K562 (cell line): Measurements from ENCODE around the gene HIGD1C. TPM values are rescaled to one million over a fixed set of nuclear protein-coding genes. Genes with fewer than 3 reads are reported as not detected.

Experiments
- ATAC-seq: fragments of 200-7000 bp; cut with Tn5 transposase; 3 replicates; pipeline ENCODE4 v1.9.1; 2020; ENCODE audit warnings: moderate library complexity
- BruUV-seq: library from RNA; stranded (reverse); fragments of 400-500 nt; replicated peaks from 2 replicates; lab custom pipeline; 2021; lab: Mats Ljungman, UMichigan
- CTCF ChIA-PET: fragments of 300-600 bp; formaldehyde crosslinking; extraction: SDS; loops from one replicate; lab custom pipeline; 2021; ENCODE audit warnings: low intra/inter-chr PET ratio; lab: Yijun Ruan, JAX
- POLR2A ChIA-PET: fragments of 300-600, 350-650 bp; sonication (Branson Sonifier 250); formaldehyde crosslinking; extraction: SDS; loops from one replicate; lab custom pipeline; 2021; ENCODE audit warnings: antibody characterized with exemption, inconsistent platforms; lab: Yijun Ruan, JAX
- DNase-seq, 4 experiments: peaks; one replicate each; pipeline versions ENCODE4 v3.0.0 to v3.0.0-alpha.2; 2011 to 2018; ENCODE audit warnings: low spot score in 3 of 4, mixed read lengths in 3 of 4; ENCODE audit errors: extremely low read depth in 1 of 4
- FAIRE-seq: peaks from 2 replicates; lab custom pipeline; 2011; peaks lifted over from hg19 to GRCh38; lab: Jason Lieb, UNC
- H2AFZ ChIP-seq: 2 replicates; pipeline ENCODE4 v1.6.0; 2011; ENCODE audit warnings: low read depth, low read length, control low read depth, inconsistent platforms
- H3K27ac ChIP-seq: fragments of 200-600 bp; 3 replicates; pipeline ENCODE4 v1.8.0; 2011; ENCODE audit warnings: low read depth, mild to moderate bottlenecking, control low read depth, inconsistent platforms, low read length, moderate library complexity, mixed read lengths; ENCODE audit errors: extremely low read depth
- H3K27me3 ChIP-seq, 2 experiments: fragments of 300-600 bp in 1 of 2; 2 replicates in 1 of 2; 3 replicates in 1 of 2; pipeline versions ENCODE4 v1.6.0 to v1.8.0; 2011; ENCODE audit warnings: inconsistent platforms in 2 of 2, low read length in 2 of 2, mild to moderate bottlenecking in 1 of 2, mixed read lengths in 1 of 2, moderate library complexity in 1 of 2; ENCODE audit not compliant: control insufficient read depth in 2 of 2, insufficient read depth in 2 of 2
- H3K36me3 ChIP-seq: fragments of 300-600 bp; 3 replicates; pipeline ENCODE4 v1.8.0; 2011; ENCODE audit warnings: mild to moderate bottlenecking, low read length, inconsistent platforms; ENCODE audit not compliant: control insufficient read depth, insufficient read depth
- H3K4me1 ChIP-seq, 2 experiments: fragments of 200-600 bp in 1 of 2; replicated peaks in 1 of 2; 2 replicates in 1 of 2; 3 replicates in 1 of 2; pipeline versions ENCODE4 v1.5.1 to v1.8.0; 2011; ENCODE audit warnings: inconsistent platforms in 2 of 2, low read length in 2 of 2, mild to moderate bottlenecking in 1 of 2, mixed read lengths in 1 of 2, moderate library complexity in 1 of 2; ENCODE audit not compliant: control insufficient read depth in 2 of 2, insufficient read depth in 2 of 2
- H3K4me2 ChIP-seq: 2 replicates; pipeline ENCODE4 v1.6.1; 2011; ENCODE audit warnings: low read length, control low read depth, inconsistent platforms, mixed read lengths; ENCODE audit not compliant: insufficient read depth
- H3K4me3 ChIP-seq: fragments of 200-600 bp; sonication (generic), shearing (Covaris generic); 2 replicates; pipeline ENCODE4 v1.5.1; 2016; ENCODE audit warnings: control low read depth, inconsistent platforms
- H3K79me2 ChIP-seq: fragments of 200-600 bp; 3 replicates; pipeline ENCODE4 v1.8.0; 2011; ENCODE audit warnings: low read length, inconsistent platforms; ENCODE audit not compliant: control insufficient read depth, insufficient read depth
- H3K9ac ChIP-seq, 2 experiments: 2 replicates each; pipeline versions ENCODE4 v1.6.0 to v1.6.1; 2011; ENCODE audit warnings: low read depth in 2 of 2, low read length in 2 of 2, control low read depth in 1 of 2, inconsistent platforms in 1 of 2, mild to moderate bottlenecking in 1 of 2, mixed read lengths in 1 of 2; ENCODE audit not compliant: insufficient read depth in 1 of 2
- H3K9me1 ChIP-seq: one replicate; pipeline ENCODE4 v1.6.0; 2011; ENCODE audit warnings: inconsistent platforms, mild to moderate bottlenecking, low read length, moderate library complexity; ENCODE audit not compliant: control insufficient read depth, insufficient read depth
- H3K9me3 ChIP-seq: replicated peaks from 2 replicates; pipeline ENCODE4 v1.5.1; 2011; ENCODE audit warnings: low read depth, low read length, inconsistent platforms; ENCODE audit not compliant: control insufficient read depth, insufficient read depth
- H4K20me1 ChIP-seq: replicated peaks from 2 replicates; pipeline ENCODE4 v1.6.1; 2011; ENCODE audit warnings: low read length, inconsistent platforms, mixed read lengths; ENCODE audit not compliant: control insufficient read depth, insufficient read depth
- HMBOX1 ChIP-seq: sonication (generic); IDR thresholded peaks from 2 replicates; pipeline ENCODE4 v1.6.1; 2016
- NONO ChIP-seq, 2 experiments: fragments of 200-400 bp in 1 of 2; fragments of 450-650 bp in 1 of 2; formaldehyde crosslinking in 1 of 2; IDR thresholded peaks; 2 replicates each; pipeline ENCODE4 v1.6.1; 2017; ENCODE audit warnings: low read depth in 2 of 2, mild to moderate bottlenecking in 2 of 2, moderate library complexity in 2 of 2, low read length in 1 of 2
- NR2C1 ChIP-seq, 2 experiments: fragments of 450-650 bp; IDR thresholded peaks; 2 replicates each; pipeline ENCODE4 v1.6.1; 2017; ENCODE audit warnings: mild to moderate bottlenecking in 2 of 2, antibody characterized with exemption in 1 of 2, inconsistent platforms in 1 of 2, missing compliant biosample characterization in 1 of 2, missing genetic modification characterization in 1 of 2
- PKNOX1 ChIP-seq: fragments of 450-650 bp; IDR thresholded peaks from 2 replicates; pipeline ENCODE4 v1.6.1; 2016
- PRMT5 ChIP-seq: sonication (generic); formaldehyde crosslinking; IDR thresholded peaks from 2 replicates; pipeline ENCODE4 v1.5.0; 2020; ENCODE audit warnings: missing genetic modification reagents
- TFAM ChIP-seq: fragments of 250-450 bp; sonication (Bioruptor Pico); conservative IDR thresholded peaks from 2 replicates; pipeline ENCODE4 v1.5.0; 2021; ENCODE audit warnings: mild to moderate bottlenecking, moderate library complexity
- ZNF253 ChIP-seq: fragments of 250-450 bp; sonication (Bioruptor Pico); conservative IDR thresholded peaks from 2 replicates; pipeline ENCODE4 v1.6.1; 2021; ENCODE audit warnings: mild to moderate bottlenecking
- ZNF311 ChIP-seq: fragments of 250-450 bp; sonication (Bioruptor Pico); IDR thresholded peaks from 2 replicates; pipeline ENCODE4 v1.4.0; 2020; ENCODE audit warnings: mild to moderate bottlenecking, moderate library complexity
- ZNF444 ChIP-seq: fragments of 250-450 bp; sonication (Bioruptor Pico); IDR thresholded peaks from 2 replicates; pipeline ENCODE4 v1.4.0; 2020; ENCODE audit warnings: mild to moderate bottlenecking, moderate library complexity
- WGBS: fragments of 100-300 bp; shearing (Covaris generic); methylation state at CpG from one replicate; pipeline ENCODE4 v1.1.6; 2016; ENCODE audit warnings: low coverage, mixed read lengths; ENCODE audit not compliant: insufficient coverage; ENCODE audit errors: missing lambda C conversion rate; 5-methylcytosine and 5-hydroxymethylcytosine counted together
- in situ Hi-C: fragments of 300-500 bp; cut with MboI; formaldehyde crosslinking; loops from 4 replicates; pipeline ENCODE4 v1.15.0; 2018; ENCODE audit warnings: inconsistent platforms, mixed read lengths
- intact Hi-C: fragments of 100-400 bp; cut with micrococcal nuclease; formaldehyde crosslinking; loops from 2 replicates; pipeline ENCODE4 v1.14.2; 2022
- polyA plus RNA-seq, 8 experiments: library from polyadenylated mRNA; depleted of rRNA in 4 of 8; stranded (reverse) in 5 of 8; unstranded in 3 of 8; fragments of >200 nt; fragmentation: Nextera tagmentation in 2 of 8; fragmentation: Illumina TruSeq in 1 of 8; extraction: Ambion mirVana in 2 of 8; extraction: Trizol in 1 of 8; gene quantifications; 2 replicates each; pipeline versions ENCODE4 v1.2.1 to v1.2.3, GENCODE V29; 2011 to 2014; ENCODE audit warnings: inconsistent platforms in 1 of 8, missing spikeins in 1 of 8
- total RNA-seq, 7 experiments: library from RNA; depleted of rRNA in 6 of 7; stranded (reverse); fragments of >200 nt in 6 of 7; fragmentation: Illumina TruSeq in 2 of 7; extraction: Trizol in 2 of 7; gene quantifications; 2 replicates each; pipeline versions ENCODE4 v1.2.1 to v1.2.3, GENCODE V29; 2011 to 2021; ENCODE audit warnings: low replicate concordance in 1 of 7

The HIGD1C gene
- total and polyA plus RNA-seq, 9 of the 15 experiments (the other 6 are each of a cell fraction or from before 2014, with no cell fraction given) = not detected

GRCh38 chr12:51009056-51009440 is 56.7 kb downstream of the HIGD1C start:
- ATAC-seq (no peak), FAIRE-seq (no peak), DNase-seq (no peak)
- ChIA-PET CTCF (no interaction called here), POLR2A (interaction anchor here (0.5 to 1.3 kb wide), 9 partner anchors 9 to 899 kb away, joined by 3 to 5 read pairs (median 3); no protein-coding TSS in a partner anchor)
- H4K20me1 ChIP-seq = no peaks in the 10 kb centered on the region
- H3K9me1 ChIP-seq = no peaks in the 10 kb centered on the region
- 90% methylated on average over 8 of the region's 8 CpGs for WGBS
- TF ChIP-seq ZNF444 = no peak
- no peak for TF ChIP-seq NR2C1 (IDR thresholded peaks at IDR 0.05)
- no peak for TF ChIP-seq NR2C1 (tag; IDR thresholded peaks at IDR 0.05)
- no peak for TF ChIP-seq TFAM (CRISPR knock-in tag)
- TF ChIP-seq ZNF311 = no peak
- TF ChIP-seq PRMT5 = no peak
- no peak for TF ChIP-seq ZNF253
- no peak overlapping the region for H2AFZ ChIP-seq
- peaks cover 45% of the 10 kb centered on the region for H3K36me3 ChIP-seq
- H3K9ac ChIP-seq = no peak overlapping the region
- no peak overlapping the region for H3K4me3 ChIP-seq
- H3K79me2 ChIP-seq = peaks cover 45% of the 10 kb centered on the region
- intact Hi-C loops (no loop called here), in situ Hi-C loops (no loop called here)
- H3K27ac ChIP-seq = no peak overlapping the region
- no peaks in the 10 kb centered on the region for H3K9me3 ChIP-seq
- no peak overlapping the region for H3K4me2 ChIP-seq
- BruUV-seq = no TSS peak
- no peaks in the 10 kb centered on the region for H3K27me3 ChIP-seq
- peaks cover 3 to 13% of the 10 kb centered on the region in 2 experiments; a peak in 4 of 5 replicates for H3K4me1 ChIP-seq

- FAIRE-seq (no peak), ATAC-seq (peak; percentile 76), DNase-seq (peak in 1 of 4 experiments; percentile 23)
- Histone ChIP-seq H3K27ac (no peak overlapping the region), H3K79me2 (peaks cover 71% of the 10 kb centered on the region), H4K20me1 (no peaks in the 10 kb centered on the region), H3K9me1 (no peaks in the 10 kb centered on the region), H3K4me3 (no peak overlapping the region), H2AFZ (no peak overlapping the region), H3K27me3 (no peaks in the 10 kb centered on the region), H3K4me1 (peaks cover 6 to 13% of the 10 kb centered on the region in 2 experiments; a peak in 4 of 5 replicates), H3K9ac (no peak overlapping the region), H3K9me3 (no peaks in the 10 kb centered on the region), H3K4me2 (no peak overlapping the region), H3K36me3 (peaks cover 21% of the 10 kb centered on the region)
- POLR2A ChIA-PET = interaction anchor here (2.2 kb wide), 1 partner anchor 10 kb away, joined by 11 read pairs; no protein-coding TSS in a partner anchor
- 44% methylated on average over 4 of the region's 4 CpGs for WGBS
- CTCF ChIA-PET = no interaction called here
- TF ChIP-seq NONO (IDR thresholded peaks at IDR 0.05; ENCODE audit: low read depth in 2 of 2, low read length in 1 of 2) (no peak), HMBOX1 (peak; percentile 33; the same call in 1 of the 2 replicates), PKNOX1 (peak; percentile 34; the same call in 1 of the 2 replicates)
- BruUV-seq = no TSS peak
- intact Hi-C loops = no loop called here
- in situ Hi-C loops = no loop called here
These were observed 59.6 kb downstream of the HIGD1C start for GRCh38 chr12:51011955-51012354.
